Endothelial cell (in vitro differentiated cells): ENCODE measurements around the gene DRD3. TPM values are rescaled to one million over a fixed set of nuclear protein-coding genes. Genes with fewer than 3 reads are reported as not detected.

Experiments used
- DNase-seq: peaks from one replicate; pipeline ENCODE4 v3.0.0; 2021; ENCODE audit warnings: low spot score
- H3K27ac Mint-ChIP-seq: one replicate; pipeline ENCODE4 v1.8.0; 2021; ENCODE audit warnings: mixed read lengths, inconsistent platforms; ENCODE audit not compliant: unreplicated experiment
- H3K27me3 Mint-ChIP-seq: one replicate; pipeline ENCODE4 v1.8.0; 2021; ENCODE audit warnings: mild to moderate bottlenecking, moderate library complexity, mixed read lengths, inconsistent platforms; ENCODE audit not compliant: unreplicated experiment
- H3K36me3 Mint-ChIP-seq: one replicate; pipeline ENCODE4 v1.8.0; 2021; ENCODE audit warnings: mild to moderate bottlenecking, low read depth, mixed read lengths, inconsistent platforms; ENCODE audit not compliant: unreplicated experiment
- H3K4me1 Mint-ChIP-seq: one replicate; pipeline ENCODE4 v1.8.0; 2021; ENCODE audit warnings: mild to moderate bottlenecking, mixed read lengths, inconsistent platforms; ENCODE audit not compliant: unreplicated experiment
- H3K4me3 Mint-ChIP-seq: one replicate; pipeline ENCODE4 v1.8.0; 2021; ENCODE audit warnings: mild to moderate bottlenecking, mixed read lengths, inconsistent platforms; ENCODE audit not compliant: unreplicated experiment
- H3K9me3 Mint-ChIP-seq: one replicate; pipeline ENCODE4 v1.8.0; 2021; ENCODE audit warnings: mixed read lengths, inconsistent platforms; ENCODE audit not compliant: unreplicated experiment
- CTCF ChIP-seq: fragments of 200-600 bp; sonication (generic); IDR thresholded peaks from one replicate; pipeline ENCODE4 v1.5.0; 2021; ENCODE audit warnings: antibody characterized with exemption; ENCODE audit not compliant: unreplicated experiment
- total RNA-seq: library from RNA; stranded (reverse); fragmentation: NEBNext Ultra II Directional; extraction: Animal tissue kit (Norgen Biotek cat#: 25700); gene quantifications from one replicate; pipeline ENCODE4 v1.2.1, GENCODE V29; 2021; ENCODE audit not compliant: unreplicated experiment

The DRD3 gene
- total RNA-seq, 1 donor from 2014 or later = not detected

GRCh38 chr3:114119776-114120175 lies 59.1 kb downstream of the DRD3 start:
- H3K27ac Mint-ChIP-seq = no peak overlapping the region
- no peak for DNase-seq
- H3K9me3 Mint-ChIP-seq = no peaks in the 10 kb centered on the region
- H3K36me3 Mint-ChIP-seq = no peaks in the 10 kb centered on the region
- peaks cover 7% of the 10 kb centered on the region for H3K27me3 Mint-ChIP-seq
- H3K4me1 Mint-ChIP-seq = peaks cover 35% of the 10 kb centered on the region
- TF ChIP-seq CTCF = no peak
- no peak overlapping the region for H3K4me3 Mint-ChIP-seq

- DNase-seq = no peak
- Mint-ChIP-seq H3K27ac (no peak overlapping the region), H3K4me3 (no peak overlapping the region), H3K36me3 (no peaks in the 10 kb centered on the region), H3K4me1 (peaks cover 12% of the 10 kb centered on the region), H3K9me3 (no peaks in the 10 kb centered on the region), H3K27me3 (peaks cover 2% of the 10 kb centered on the region)
- TF ChIP-seq CTCF = no peak
These were observed 63.7 kb downstream of the DRD3 start for GRCh38 chr3:114115143-114115542.

GRCh38 chr3:114114719-114115118 lies 64.1 kb downstream of the DRD3 start:
- H3K27ac Mint-ChIP-seq = no peak overlapping the region
- peaks cover 2% of the 10 kb centered on the region for H3K27me3 Mint-ChIP-seq
- no peaks in the 10 kb centered on the region for H3K36me3 Mint-ChIP-seq
- H3K4me3 Mint-ChIP-seq = no peak overlapping the region
- TF ChIP-seq CTCF = no peak
- H3K9me3 Mint-ChIP-seq = no peaks in the 10 kb centered on the region
- peaks cover 13% of the 10 kb centered on the region for H3K4me1 Mint-ChIP-seq
- no peak for DNase-seq

GRCh38 chr3:114112696-114113095 lies 66.2 kb downstream of the DRD3 start:
- Mint-ChIP-seq H3K4me1 (peaks cover 13% of the 10 kb centered on the region), H3K4me3 (no peak overlapping the region), H3K36me3 (no peaks in the 10 kb centered on the region), H3K27me3 (peaks cover 4% of the 10 kb centered on the region), H3K27ac (no peak overlapping the region), H3K9me3 (no peaks in the 10 kb centered on the region)
- no peak for DNase-seq
- TF ChIP-seq CTCF = no peak

- no peaks in the 10 kb centered on the region for H3K36me3 Mint-ChIP-seq
- H3K4me1 Mint-ChIP-seq = peaks cover 15% of the 10 kb centered on the region
- DNase-seq = no peak
- peaks cover 5% of the 10 kb centered on the region for H3K27me3 Mint-ChIP-seq
- no peak for TF ChIP-seq CTCF
- no peak overlapping the region for H3K4me3 Mint-ChIP-seq
- no peaks in the 10 kb centered on the region for H3K9me3 Mint-ChIP-seq
- peak overlapping the region; percentile 15 for H3K27ac Mint-ChIP-seq
These were observed 67.6 kb downstream of the DRD3 start for GRCh38 chr3:114111060-114111770.
